SHP77 (cell line): ENCODE measurements around the gene PEX10.
A peak's percentile ranks its signal among the peaks of the same experiment; 100 is the strongest.
"Not testable (repeated sequence)": the region's sequence is repeated elsewhere in the genome, so short reads cannot be mapped to it uniquely, and the experiment has no call there.

Source experiments
- DNase-seq, 2 experiments: peaks; one replicate each; lab custom pipeline; 2025; lab: John Stamatoyannopoulos, UW

Gene PEX10

DNA sequence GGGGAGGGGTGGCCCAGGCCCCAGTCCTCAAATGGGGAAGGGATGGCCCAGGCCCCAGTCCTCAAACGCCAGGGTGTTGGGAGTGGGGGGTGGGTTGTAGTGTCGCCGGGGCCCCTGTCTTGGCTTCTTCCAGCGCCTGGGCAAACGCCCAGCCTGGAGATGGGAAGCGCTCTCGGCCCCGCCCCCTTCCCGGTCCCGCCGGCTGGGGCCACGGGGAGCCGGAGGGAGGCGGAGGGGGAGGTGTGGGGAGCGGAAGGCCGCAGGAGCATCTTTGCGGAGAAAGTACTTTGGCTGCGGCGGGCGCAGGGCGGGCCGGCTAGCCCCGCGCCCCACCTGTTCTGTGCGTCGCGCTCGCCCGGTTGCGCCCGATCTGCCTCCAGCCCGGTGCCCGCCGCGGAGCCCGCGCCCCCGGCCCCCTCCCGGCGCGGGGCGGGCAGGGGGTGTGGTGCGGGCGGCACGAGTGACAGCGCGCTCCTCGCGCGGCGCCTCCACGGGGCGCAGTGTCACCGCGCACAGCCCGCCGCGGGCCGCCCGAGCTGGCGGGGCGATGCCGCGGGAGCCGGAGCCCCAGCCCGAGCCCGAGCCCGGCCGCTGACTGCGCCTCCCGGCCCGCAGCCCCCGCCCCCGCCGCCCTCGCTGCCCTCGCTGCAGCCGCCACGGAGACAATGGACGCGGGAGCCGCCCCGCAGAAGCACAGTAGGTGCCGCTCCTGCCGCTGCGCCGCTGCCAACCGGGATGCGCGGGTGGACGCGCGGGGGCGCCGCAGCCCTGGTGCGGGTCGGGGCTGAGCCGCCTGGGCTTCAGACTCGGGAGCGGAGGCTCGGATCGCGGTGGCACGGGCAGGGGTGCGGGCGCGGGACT lies 31.1 kb upstream of the PEX10 start:
- no peak for DNase-seq

DNA sequence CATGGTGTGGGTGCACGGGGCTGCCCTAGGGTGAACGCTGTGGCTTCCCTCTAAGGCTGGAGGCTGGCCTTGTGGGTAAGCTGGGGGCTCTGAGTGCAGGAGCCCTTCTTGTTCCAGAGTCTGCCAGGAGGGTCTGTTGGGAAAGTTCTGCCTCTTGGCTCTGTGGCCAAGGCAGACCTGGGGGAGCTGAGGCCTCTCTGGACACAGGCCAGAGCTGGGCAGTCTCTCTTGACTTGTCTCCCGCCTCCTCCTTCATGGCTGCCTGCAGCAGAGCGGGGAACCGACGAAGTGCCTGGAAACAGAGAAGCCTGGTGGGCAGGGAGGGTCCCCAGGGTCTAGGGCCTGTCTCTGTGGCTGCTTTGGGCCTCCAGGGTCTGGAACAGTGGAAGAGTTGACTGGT lies 30.3 kb upstream of the PEX10 start:
- DNase-seq, result no peak

DNA sequence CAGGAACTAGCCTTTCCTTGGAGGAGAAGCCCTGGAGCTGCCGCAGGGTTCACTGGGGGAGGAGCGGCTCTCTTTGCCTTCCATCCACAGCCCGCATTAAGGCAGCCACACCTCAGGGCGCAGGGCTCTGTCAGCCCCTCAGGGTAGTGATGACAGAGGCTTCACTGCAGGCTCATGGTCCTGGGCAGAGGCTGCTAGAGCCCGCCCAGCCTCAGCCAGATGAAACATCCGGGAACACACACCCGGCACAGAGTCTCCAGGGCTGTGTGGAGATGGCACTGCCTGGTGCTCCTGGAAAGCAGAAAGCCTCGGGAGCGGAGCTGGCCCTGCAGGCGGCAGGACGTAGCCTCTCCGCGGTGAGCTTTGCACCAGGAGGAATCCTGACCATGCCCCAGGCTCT lies 29.4 kb upstream of the PEX10 start:
- no peak for DNase-seq

DNA sequence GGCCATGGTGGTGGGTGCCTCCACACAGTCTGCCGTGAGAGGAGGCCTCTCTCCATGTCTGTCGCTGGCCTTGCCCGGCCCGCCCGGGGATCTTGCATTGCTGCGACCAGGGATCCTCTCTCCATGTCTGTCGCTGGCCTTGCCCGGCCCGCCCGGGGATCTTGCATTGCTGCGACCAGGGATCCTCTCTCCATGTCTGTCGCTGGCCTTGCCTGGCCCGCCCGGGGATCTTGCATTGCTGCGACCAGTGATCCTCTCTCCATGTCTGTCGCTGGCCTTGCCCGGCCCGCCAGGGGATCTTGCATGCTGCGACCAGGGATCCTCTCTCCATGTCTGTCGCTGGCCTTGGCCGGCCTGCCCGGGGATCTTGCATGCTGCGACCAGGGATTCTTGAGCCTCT lies 28.0 kb upstream of the PEX10 start:
- DNase-seq, result not testable (repeated sequence)

DNA sequence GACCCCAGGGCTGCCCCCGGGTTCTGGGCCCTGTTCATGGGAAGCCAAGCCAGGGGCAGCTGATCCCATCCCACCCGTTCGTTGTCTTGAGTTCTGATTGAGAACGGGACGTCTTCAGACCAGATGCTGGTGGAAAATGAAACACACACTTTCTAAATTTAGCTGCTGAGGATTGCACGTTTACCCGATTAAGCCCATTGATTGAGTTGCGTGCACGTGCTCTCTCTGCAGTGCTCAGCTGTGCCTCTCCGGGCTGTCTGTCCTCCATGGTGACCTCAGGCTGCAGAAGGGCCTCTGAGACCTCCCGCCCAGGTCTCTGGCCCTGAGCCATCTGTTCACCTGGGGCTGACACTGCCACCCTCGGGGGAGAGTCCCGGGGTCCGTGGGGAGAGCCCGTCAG lies 27.0 kb upstream of the PEX10 start:
- no peak for DNase-seq

DNA sequence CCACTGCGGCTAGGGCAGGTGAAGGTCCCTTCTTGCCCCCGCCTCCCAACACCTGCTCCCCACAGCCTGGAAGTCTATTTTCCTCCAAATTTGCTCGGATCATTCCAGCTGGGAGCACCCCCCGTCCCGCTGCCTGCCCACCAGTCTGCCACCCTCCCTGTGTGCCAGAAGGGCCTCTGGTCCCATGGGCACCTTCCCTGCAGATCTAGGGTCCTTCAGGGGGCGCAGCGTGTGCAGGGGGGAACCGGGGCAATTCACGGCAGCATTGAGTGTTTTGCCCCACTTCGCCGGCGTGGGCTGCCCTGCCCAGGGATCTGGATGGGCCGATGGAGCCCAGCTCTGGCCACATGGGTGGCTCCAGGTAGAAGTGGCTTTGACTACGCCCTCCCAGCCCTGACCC lies 26.3 kb upstream of the PEX10 start:
- no peak for DNase-seq

- no peak for DNase-seq
Measured at GRCh38 chr1:2438038-2438437, 25.7 kb upstream of the PEX10 start.

- DNase-seq, result no peak
Measured at GRCh38 chr1:2437617-2438016, 25.3 kb upstream of the PEX10 start.

- no peak for DNase-seq
Measured at GRCh38 chr1:2436876-2437275, 24.5 kb upstream of the PEX10 start.

DNA sequence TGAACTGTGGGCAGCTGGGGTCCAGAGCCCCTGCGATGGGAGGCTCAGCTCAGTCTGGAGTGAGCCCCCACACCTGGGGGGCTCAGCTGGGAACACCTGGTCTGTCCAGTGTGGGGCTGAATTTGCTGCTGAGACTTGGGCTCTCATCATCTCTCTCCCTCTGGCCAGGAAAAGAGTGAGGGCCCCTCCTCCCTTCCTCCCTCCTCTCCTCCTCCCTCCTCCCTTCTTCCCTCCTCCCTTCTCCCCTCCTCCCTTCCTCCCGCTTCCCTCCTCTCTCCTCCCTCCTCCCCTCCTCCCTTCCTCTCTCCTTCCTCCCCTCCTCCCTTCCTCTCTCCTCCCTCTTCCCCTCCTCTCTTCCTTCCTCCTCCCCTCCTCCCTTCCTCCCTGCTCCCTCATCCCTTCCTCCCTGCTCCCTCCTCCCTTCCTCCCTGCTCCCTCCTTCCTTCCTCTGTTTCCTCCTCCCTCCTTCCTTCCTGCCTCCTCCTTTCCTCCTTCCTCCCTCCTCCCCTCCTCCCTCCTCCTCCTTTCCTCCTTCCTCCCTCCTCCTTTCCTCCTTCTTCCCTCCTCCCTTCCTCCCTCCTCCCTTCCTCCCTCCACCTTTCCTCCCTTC lies 23.5 kb upstream of the PEX10 start:
- DNase-seq, result no peak

DNA sequence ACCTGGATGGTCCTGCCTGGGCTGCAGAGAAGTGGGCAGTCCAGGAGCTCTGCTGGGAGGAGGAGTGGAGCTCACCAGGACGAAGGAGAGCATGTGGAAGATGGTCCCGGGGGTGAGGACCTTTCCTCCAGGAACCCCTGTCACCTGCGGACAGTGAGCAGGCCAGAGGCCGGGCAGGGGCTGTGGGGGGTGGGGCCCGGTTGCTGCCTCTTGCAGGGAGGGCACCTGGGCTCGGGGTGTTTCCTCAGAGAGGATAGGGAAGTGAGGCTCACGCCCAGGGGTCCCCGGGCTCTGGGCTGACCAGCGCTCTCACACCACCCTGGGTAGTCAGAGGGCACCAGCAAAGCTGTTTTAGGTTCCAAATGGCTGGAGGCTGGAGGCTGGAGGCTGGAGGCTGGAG lies 22.7 kb upstream of the PEX10 start:
- DNase-seq, result no peak

- DNase-seq, result peak in 1 of 2 experiments; percentile 13
Measured at GRCh38 chr1:2433936-2434655, 21.7 kb upstream of the PEX10 start.

- no peak for DNase-seq
Measured at GRCh38 chr1:2433196-2433595, 20.8 kb upstream of the PEX10 start.

- DNase-seq, result no peak
Measured at GRCh38 chr1:2432441-2432844, 20.1 kb upstream of the PEX10 start.

- DNase-seq, result no peak
Measured at GRCh38 chr1:2431518-2431917, 19.2 kb upstream of the PEX10 start.

- no peak for DNase-seq
Measured at GRCh38 chr1:2431103-2431502, 18.7 kb upstream of the PEX10 start.

DNA sequence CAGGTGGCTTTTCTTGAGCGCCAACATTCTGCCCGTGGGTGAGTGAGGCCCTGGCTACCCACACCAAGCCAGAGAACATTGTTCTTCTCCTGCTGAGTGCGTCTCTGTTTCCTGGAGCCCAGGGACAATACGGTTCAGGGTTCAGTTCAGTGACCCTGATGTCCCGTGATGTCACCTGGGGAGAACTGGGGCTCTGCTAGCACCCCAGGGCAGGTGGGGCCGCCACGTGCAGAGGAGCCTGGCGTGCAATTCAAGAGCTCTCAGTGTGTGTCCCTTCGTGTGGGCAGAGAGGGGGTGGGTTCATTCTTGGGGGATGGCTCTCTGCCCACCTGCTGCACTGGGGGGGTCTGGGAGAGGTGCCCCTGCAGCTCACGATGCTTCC lies 18.2 kb upstream of the PEX10 start:
- DNase-seq, result no peak

DNA sequence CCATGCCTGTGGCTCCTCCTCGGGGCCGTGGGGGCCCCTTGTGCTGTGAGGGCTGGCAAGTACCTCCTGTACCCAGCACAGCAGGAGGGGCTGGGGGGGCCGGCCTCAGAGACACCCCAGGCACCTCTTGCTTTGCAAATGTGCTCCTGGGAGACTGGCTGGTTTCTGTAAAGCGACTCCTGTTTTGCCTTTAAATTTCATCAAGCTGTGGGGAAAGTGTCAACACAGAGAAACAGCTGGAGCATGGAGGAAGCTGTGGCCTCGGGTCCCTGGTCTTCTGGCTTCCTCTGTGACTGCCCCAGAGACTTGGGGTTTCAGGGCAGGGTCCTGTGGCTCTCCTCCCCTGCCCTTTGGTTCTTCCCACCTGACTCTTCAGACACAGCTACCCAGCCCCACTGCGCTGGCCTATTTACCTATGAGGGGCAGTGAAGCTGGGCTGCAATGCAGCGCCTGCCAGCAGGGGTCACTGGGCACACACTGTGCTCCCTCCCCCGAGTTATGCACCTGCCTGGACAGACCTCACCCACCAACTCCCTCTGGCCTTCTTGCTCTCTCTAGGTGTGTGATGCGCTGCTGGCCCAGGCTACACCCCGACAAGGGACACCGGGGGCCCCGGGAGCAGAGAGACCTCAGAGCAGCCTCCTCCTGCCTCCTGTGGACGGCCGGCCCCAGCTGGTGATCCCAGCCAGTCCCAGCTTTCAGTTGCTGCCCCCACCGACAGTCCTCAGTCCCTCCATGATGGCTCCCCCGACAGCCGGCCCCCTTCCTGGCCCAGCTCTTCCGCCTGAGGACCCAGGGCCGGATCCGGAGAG lies 17.6 kb upstream of the PEX10 start:
- DNase-seq, result no peak

- no peak for DNase-seq
Measured at GRCh38 chr1:2428490-2428889, 16.1 kb upstream of the PEX10 start.

DNA sequence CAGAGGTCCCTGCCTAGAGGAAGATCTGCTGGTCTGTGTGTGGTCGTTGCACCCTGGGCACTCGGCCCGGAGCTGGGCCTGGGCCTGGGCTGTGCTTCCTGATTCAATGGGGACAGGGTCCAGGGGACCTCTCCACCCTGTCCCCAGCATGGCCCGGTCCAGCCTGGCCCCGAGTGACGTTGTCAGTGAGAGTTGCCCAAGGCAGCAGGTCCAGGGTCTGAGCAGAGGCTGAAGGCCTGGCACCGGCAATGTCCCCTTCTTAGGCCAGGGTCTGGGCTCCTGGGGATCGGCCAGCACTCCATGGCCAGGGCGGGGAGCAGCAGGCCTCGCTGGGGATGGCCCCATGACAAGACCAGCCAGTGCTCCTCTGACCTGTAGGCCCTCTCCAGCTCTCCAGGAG lies 15.6 kb upstream of the PEX10 start:
- no peak for DNase-seq

DNA sequence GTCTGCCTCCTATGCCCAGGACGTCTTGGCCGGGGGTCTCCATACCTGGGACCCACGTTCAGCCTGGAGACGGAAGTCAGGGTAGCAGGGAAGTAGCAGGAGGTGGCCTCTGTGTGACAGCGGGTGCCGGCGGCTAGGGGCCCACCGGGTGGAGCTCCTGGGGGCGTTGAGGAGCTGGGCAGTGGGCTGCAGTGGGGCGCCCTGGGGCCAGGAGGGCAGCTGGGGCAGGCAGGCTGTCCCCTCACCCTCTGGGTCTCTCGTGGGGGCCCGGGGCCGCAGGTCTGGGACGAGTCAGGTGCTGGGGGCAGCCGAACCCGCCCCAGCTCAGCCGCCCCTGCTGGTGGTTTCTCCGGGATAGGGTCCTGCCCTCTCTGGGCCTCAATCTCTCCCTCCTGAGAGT lies 14.7 kb upstream of the PEX10 start:
- no peak for DNase-seq

DNA sequence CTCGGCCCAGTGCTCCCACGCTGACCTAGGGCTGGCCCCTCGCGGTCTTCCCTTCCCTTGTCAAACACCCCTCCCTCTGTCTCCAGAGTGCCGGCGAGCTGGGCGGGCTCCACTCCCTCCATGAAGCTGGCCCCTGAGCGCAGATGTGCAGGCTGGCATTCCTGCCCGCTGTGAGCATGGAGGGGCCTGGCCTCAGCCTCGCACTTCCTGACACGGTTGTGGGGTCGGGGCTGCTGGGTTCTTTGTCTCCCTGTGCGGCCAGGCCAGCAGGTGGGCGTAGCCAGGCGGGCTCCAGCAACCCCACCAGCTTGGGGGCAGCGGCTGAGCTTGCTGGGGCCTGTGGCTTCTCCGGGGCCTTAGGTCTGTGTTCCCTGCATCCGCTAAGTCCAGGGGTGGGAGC lies 14.2 kb upstream of the PEX10 start:
- DNase-seq, result no peak
